ENCODE results near the gene MAGI3. TPM values are rescaled to one million over a fixed set of nuclear protein-coding genes. Genes with fewer than 3 reads are reported as not detected.
"Not testable (repeated sequence)": the region's sequence is repeated elsewhere in the genome, so short reads cannot be mapped to it uniquely, and the experiment has no call there.

The MAGI3 gene
- total RNA-seq, 1 donor from 2014 or later = 31.1 TPM

- DNase-seq = no peak
Measured at GRCh38 chr1:113517983-113518382, 127.7 kb downstream of the MAGI3 start.

GRCh38 chr1:113519556-113519955, 129.2 kb downstream of the MAGI3 start:
- no peak for DNase-seq

- no peak for DNase-seq
Measured at GRCh38 chr1:113530021-113530420, 139.7 kb downstream of the MAGI3 start.

- no peak for DNase-seq
Measured at GRCh38 chr1:113531321-113531720, 141.0 kb downstream of the MAGI3 start.

GRCh38 chr1:113533061-113533460, 142.7 kb downstream of the MAGI3 start:
- no peak for DNase-seq

GRCh38 chr1:113534130-113534817, 144.0 kb downstream of the MAGI3 start:
- peak; percentile 17 for DNase-seq

- peak; percentile 43 for DNase-seq
Measured at GRCh38 chr1:113534875-113535274, 144.6 kb downstream of the MAGI3 start.

GRCh38 chr1:113536182-113536780, 146.0 kb downstream of the MAGI3 start:
- DNase-seq = no peak

- DNase-seq = no peak
Measured at GRCh38 chr1:113538225-113538624, 147.9 kb downstream of the MAGI3 start.

- DNase-seq = no peak
Measured at GRCh38 chr1:113540335-113540734, 150.0 kb downstream of the MAGI3 start.

GRCh38 chr1:113541106-113541505, 150.8 kb downstream of the MAGI3 start:
- DNase-seq = no peak

GRCh38 chr1:113542221-113542701, 151.9 kb downstream of the MAGI3 start:
- DNase-seq = no peak

GRCh38 chr1:113543110-113543509, 152.8 kb downstream of the MAGI3 start:
- DNase-seq = no peak

- DNase-seq = no peak
Measured at GRCh38 chr1:113545210-113545609, 154.9 kb downstream of the MAGI3 start.

- peak; percentile 25 for DNase-seq
Measured at GRCh38 chr1:113545626-113546025, 155.3 kb downstream of the MAGI3 start.

GRCh38 chr1:113551728-113552127, 161.4 kb downstream of the MAGI3 start:
- no peak for DNase-seq

- no peak for DNase-seq
Measured at GRCh38 chr1:113552244-113552643, 161.9 kb downstream of the MAGI3 start.

- no peak for DNase-seq
Measured at GRCh38 chr1:113557187-113557586, 166.9 kb downstream of the MAGI3 start.

- DNase-seq = no peak
Measured at GRCh38 chr1:113565621-113566020, 175.3 kb downstream of the MAGI3 start.

- DNase-seq = no peak
Measured at GRCh38 chr1:113567427-113567826, 177.1 kb downstream of the MAGI3 start.

- not testable (repeated sequence) for DNase-seq
Measured at GRCh38 chr1:113575744-113576260, 185.5 kb downstream of the MAGI3 start.

- DNase-seq = peak; percentile 8
Measured at GRCh38 chr1:113576271-113576670, 186.0 kb downstream of the MAGI3 start.

GRCh38 chr1:113579256-113580018, 189.1 kb downstream of the MAGI3 start:
- peak; percentile 5 for DNase-seq

Measured in tongue (tissue), 2 donors.